NCI-H1436 treated with DMSO at 0.1 percent for 48 hours (cell line): ENCODE measurements around the gene TMOD3.
"Not testable (repeated sequence)": the region's sequence is repeated elsewhere in the genome, so short reads cannot be mapped to it uniquely, and the experiment has no call there.

Experiments
- DNase-seq: peaks from one replicate; lab custom pipeline; 2025; lab: John Stamatoyannopoulos, UW

The TMOD3 gene

DNA sequence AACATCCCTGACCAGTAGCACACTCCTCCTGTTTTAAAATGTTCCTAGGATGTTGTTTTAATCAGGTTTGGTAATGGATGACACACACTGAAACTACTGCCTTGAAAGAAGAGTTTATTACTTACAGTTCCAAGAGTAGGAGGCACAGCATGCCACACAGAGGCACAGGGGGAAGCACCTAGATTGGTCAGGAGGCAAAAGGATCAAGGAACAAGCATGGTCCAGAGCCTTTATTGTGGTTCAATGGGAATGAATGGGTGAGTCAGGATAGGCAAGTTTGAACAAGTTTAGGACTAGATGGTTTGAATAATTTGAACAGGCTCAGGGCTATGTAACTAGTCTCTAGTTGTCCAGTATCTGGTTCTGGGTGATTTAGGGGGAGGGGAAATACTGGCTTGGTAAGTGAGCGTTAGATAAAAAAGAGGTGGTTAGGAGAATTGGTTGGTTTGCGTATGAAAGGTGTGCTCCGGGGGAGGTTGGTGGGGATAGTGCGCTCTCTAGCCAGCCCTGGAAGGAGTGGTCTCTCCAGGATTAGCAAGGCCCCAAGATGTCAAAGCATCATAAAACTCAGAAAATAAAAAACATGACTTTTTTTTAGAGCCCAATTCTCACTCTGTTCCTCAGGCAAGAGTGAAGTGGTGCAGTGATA, 35.1 kb downstream of the TMOD3 start:
- DNase-seq = no peak

DNA sequence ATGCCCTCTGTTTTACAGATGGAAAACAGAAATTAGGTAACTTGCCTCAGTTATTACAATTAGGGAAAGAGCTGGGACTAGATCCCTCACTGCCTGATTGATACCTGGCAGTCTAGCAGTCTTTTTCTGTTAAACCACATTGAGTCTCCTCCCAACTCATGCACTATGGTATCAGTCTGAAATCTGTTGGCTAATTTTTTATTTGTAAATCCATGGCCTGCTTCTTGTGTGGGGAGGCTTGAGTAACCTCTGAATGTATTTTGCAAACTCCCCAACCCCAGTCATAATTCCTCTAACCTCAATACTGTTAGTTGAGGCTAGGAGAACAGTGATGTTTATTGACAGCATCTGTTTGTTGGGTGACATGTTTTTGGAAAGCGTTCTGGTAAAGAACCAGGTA, 35.9 kb downstream of the TMOD3 start:
- no peak for DNase-seq

DNA sequence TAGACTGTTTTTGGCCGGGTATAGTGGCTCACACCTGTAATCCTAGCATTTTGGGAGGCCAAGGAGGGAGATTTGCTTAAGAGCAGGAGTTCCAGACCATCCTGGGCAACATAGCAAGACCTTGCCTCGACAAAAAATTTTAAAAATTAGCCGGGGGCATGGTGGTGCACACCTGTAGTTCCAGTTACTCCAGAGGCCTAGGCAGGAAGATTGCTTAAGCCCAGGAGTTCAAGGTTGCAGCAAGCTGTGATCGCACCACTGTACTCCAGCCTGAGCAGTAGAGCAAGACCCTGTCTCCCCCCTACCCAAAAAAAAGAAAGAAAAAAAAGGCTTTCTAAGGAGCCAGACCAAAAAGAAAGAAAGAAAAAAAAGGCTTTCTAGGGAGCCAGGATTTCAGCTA, 36.7 kb downstream of the TMOD3 start:
- no peak for DNase-seq

DNA sequence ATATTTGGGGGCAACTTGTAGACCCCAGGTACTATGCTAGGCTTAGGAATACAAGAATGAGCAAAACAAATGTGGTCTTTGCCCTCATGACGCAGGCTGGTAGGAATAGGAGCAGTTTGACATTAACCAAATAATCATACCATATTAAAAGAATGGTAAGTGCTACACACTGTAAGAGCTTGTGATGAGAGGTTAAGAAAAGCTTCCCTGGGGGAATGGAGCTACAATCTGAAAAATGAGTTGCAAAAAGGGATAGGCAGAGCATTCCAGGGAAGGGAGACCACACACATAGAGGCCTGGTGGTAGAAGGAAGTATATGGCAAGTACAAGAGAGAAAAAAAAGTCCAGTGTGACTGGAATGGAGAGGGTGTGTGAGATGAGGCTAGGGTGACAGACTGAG, 37.3 kb downstream of the TMOD3 start:
- DNase-seq = no peak

DNA sequence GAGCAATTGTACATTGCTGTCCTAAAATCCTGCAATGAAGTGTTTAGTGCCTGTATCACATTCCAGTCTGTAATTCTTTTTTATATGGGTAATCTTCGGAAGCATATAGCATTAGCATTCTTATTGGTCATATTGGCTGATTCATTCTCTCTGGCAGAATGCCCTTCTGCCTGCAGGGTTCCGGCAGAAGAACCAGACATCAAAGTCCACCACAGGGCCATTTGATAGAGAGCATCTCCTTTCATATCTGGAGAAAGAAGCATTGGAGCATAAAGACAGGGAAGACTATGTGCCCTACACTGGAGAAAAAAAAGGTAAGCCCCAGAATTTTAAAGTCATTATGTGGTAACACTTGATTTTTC, 39.6 kb downstream of the TMOD3 start:
- no peak for DNase-seq

DNA sequence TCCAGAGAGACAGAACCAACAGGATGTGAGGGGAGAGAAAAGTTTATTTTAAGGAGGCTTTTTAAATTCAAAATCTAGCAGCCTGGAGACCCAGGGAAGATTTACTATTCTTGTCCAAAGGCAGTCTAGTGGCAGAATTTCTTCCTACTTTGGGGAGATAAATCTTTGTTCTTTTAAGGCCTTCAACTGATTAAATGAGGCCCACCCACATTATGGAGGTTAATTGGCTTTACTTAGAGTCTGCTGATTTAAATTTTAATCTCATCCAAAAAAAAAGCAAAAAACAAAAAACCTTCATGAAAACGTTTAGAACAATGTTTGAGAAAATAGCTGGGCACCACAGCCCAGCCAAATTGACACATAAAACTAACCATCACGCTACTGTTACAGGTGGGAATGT, 41.3 kb downstream of the TMOD3 start:
- DNase-seq = no peak

DNA sequence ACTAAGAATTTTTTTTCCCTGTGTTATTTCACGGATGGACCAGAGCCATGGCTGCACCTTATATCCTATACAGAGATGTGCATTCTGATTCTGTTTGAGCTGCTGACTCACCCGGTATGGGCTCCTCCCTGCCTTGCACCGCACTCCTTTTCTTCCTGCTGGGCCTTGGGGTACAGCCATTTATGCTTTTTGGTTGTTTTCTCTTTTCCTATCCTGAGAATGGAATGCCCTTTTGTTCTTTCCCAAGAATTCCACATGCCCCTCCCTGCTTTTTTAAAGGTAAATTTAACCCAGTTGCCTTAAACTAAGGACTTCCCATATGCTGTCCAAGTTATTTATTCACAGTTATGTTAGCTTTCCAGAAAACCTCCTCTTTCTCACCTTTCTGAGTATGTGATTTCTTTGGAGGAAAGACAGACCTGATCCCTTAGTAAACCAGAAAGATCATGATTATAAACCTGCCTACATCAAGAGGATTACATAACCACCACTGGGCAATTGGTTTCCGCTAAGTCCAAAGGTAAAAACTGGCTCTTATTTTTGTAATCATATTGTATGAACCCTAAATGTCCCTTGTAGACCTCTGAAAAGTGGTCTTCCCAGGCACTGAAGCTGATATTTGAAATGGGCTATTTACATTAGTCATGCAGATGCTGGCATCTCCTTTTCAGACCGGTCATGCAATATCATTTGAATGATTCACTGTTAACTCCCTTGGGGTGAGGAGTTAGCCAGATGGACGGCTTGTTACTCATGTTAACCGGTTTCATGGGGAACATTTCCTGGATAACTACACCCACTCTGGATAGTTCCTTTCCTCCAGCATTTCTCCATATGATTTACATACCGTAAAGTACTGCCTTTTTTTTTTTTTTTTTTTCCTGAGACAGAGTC, 45.5 kb downstream of the TMOD3 start:
- no peak for DNase-seq

DNA sequence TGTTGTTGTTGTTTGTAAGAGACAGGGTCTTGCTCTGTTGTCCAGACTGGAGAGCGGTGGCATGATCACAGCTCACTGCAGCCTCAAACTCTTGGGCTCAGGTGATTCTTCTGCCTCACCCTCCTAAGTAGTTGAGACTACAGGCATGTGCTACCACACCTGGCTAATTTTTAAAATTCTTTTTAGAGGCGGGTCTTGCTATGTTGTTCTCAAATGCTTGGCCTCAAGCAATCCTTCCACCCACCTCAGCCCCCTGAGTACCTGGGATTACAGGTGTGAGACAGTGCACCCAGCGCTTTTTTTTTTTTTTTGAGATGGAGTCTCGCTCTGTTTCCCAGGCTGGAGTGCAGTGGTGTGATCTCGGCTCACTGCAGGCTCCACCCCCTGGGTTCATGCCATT, 46.7 kb downstream of the TMOD3 start:
- DNase-seq = no peak

DNA sequence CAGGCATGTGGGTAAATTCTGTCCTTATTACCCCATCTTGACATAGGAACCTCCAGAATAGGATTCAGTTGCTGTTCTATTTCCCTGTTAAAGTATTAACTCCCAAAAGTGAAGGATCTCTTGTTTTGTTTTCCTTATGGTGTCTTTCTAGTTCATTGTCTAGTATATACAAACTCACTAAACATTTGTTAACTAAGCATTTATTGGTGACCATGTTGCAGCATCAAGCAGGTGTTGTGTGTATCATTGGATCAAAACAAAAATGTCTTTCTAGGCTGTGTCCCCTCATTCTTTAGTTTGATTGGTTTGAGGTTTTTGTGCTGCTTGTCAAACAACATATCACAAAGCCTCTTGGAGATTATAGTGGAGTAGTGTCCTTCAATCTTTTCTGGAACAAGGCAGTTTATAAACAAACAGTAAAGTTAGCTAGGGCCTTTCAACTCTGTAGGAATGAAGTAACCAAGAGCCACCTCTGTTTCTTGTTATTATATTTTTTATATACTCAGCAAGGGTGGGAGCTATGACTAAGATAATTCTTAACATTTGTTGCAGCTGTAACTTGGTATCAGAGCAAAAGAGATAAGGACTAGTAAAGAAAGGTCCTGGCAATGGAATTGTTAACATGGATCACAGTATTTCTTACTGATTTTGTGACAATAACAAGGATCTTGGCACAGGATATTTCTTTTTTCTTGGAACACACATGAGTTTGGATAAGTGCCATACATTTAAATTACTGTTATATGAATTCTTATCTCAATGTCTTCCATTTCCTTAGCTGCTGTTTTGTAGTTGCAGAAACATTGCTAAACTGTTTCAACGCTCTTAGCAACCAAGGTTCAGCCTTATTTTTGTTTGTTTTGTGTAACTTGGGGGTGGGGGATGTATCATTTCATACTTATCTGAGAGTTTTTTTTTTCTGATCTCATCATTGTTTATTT, 49.3 kb downstream of the TMOD3 start:
- DNase-seq = no peak

DNA sequence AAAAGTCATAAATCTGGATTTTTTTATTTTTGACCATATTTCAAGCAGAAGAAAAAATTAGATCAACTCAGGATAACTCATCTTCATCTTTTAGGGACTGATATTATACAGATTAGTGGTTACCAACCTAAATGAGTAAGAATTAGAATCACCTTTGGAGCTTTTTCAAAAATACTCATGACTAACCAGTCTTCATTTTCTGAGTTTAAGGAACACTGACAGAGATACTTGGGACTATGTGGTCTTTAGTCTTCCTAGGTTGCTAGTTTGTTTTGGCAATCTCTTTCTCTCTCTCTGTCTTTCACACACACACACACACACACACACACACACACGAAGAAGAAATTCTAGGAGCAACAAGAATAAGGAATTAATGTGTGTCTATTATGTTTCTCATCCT, 50.1 kb downstream of the TMOD3 start:
- DNase-seq = no peak

DNA sequence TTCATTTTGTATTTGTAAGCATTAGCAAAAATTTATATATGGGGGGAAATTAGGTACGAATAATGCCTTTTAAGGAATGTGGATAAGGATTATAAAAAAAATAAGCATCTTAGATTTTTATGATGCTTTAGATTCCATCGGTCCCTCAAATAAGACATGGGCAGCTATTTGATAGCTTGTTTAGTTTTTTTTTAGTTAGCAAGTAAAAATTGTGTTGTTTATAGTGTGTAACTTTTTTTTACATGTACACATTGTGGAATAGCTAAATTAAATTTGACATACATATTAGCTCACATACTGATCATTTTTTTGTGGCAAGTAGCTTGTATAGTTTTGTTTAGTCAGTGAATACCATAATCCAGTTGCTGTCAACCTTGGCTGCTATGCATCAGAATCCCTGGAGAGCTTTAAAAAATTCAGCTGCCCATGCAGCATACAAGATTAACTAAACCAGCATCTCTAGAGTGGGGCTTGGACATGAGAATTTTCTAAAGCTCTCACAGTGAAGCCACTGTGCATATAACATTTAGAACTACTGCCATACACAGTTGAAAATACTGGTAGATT, 53.9 kb downstream of the TMOD3 start:
- DNase-seq = no peak

DNA sequence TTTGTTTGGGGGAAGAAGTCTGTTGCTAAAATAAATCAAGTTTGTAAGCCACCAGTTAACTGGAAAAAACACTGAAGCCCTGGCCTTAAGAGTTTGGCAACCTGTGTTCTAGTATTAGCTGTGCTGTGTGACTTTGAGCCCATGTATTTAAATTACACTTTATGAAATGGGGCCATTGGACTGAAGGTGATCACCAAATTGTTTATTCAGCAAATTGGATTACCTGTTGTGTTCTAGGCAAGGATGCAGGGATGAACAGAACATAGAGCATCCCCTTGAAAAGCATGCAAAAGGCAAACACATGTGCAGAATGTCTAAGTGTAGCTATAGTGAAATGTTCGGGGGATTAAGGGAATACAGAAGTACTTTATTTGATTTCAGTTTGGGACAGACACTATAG, 54.6 kb downstream of the TMOD3 start:
- DNase-seq = no peak

DNA sequence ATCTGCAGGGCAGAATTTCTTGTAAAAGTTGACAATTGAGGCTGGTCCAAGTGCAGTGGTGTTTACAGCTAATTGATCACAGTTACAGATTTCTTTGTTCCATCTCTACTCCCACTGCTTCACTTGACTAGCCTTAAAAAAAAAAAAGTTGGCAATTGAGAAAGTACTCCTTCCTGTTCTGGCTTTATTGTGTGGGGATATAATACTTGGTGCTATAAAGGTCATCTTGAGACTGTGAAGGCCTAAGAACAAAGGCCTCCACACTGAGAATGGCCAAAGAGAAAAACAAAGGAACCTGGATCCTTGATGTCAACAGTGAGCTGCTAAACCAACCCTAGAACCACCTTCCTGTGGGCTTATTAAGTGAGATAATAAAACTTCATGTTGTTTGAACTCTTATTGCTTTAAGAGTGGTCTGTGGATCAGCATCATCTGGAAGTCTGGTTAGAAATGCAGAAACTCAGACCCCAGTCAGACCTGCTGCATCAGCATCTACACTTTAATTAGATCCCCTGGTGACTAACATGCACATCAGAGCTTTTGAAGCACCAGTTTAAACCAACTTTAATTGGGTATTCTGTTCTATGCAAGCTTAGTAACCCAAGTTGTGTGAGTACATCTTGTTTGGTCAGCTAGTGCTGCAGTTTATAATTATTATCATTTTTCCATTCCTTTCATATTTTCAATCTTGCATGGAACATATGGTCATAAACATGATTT, 55.2 kb downstream of the TMOD3 start:
- DNase-seq = no peak

DNA sequence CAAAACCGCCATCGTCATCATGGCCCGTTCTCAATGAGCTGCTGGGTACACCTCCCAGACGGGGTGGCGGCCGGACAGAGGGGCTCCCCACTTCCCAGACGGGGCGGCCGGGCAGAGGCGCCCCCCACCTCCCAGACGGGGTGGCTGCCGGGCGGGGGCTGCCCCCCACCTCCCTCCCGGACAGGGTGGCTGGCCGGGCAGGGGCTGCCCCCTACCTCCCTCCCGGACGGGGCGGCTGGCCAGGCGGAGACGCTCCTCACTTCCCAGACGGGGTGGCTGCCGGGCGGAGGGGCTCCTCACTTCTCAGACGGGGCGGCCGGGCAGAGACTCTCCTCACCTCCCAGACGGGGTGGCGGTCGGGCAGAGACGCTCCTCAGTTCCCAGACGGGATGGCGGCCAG, 56.3 kb downstream of the TMOD3 start:
- not testable (repeated sequence) for DNase-seq

DNA sequence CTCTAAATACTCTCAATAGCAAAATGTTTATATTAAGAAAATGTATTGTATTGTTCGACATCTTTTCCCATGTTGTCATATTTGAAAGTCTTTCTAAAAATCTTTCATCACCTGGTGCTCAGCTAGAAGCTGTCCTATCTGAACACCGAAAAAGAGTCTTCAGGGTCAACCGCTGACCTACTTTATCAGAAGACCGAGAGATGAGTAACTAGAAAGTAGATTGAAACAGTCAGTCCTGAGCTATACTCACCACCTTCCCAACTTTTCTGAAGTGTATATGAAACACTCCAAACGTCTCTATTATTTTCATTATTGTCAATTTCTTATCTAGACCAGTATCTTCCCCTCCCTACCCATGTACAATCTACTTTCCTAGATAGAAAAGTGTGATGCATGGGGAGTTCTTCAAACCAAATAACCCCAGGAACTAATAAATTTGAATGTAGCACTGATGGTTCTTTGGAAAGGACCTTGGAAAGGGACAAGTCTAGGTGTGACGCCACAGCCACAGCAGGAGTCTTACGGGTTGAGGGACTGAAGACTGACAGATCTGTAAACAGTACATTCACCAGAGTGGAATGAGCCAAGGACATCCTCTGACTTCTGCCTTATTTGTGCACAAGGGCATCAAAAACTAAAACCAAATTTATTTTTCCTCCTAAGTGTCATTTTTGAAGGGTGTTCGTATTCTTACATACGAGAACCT, 58.6 kb downstream of the TMOD3 start:
- no peak for DNase-seq

DNA sequence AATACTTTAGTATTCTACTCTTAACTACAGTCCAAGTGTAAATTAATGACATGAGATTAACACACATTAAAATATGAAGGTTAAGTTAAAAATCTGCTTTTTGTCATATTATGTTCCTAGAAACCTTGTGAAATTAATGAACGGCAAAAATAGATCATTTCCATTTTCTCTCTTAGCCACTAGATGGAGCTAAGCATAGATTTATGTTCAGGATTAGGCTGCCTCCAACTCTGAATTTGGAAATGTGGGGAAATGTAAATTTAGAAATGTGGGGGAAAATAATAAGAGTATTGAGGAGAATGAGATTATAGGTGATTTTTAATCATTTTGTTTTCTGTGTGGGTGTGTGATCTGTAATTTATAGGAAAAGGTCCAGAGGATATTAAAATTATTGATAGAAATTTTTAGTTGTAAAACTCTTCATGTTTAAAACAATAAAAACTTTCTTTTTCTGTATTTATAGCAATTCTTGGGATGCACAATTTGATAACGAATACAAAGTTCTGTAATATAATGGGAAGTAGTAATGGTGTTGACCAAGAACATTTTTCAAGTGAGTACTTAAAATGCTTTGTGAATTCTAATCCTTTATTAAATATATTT, 59.2 kb downstream of the TMOD3 start:
- DNase-seq = no peak

DNA sequence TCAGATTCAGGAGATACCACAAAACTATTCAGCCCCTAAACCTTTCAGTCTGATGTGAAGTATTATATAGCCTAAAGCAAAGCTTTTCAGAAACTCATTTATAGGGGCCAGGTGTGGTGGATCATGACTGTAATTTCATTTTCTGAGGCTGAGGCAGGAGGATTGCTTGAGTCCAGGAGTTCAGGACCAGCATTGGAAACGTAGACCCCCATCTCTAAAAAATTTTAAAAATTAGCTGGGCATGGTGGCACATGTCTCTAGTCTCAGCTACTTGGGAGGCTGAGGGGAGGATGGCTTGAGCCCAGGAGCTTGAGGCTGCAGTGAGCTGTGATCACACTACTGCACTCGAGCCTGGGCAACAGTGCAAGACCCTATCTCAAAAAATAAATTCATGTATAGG, 60.0 kb downstream of the TMOD3 start:
- DNase-seq = no peak

DNA sequence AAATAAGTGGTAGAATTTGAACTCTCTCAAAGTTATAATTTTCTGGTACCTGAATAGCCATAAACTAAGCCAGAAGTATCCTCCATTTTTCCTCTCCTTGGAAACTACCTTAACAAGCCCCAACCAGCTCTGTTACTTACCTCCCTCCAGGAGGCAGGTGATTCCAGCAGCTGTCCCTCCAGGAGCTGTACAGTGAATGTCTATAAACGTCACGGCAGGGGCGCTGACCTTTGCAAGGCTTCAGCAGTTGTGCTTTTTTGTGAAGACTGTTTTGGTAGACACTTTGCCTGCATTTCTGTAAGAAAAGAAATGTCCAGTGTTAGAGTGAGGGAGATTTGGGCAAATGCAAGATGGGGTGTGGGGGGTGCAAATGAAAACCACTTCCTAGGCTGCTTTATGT, 75.0 kb downstream of the TMOD3 start:
- no peak for DNase-seq

DNA sequence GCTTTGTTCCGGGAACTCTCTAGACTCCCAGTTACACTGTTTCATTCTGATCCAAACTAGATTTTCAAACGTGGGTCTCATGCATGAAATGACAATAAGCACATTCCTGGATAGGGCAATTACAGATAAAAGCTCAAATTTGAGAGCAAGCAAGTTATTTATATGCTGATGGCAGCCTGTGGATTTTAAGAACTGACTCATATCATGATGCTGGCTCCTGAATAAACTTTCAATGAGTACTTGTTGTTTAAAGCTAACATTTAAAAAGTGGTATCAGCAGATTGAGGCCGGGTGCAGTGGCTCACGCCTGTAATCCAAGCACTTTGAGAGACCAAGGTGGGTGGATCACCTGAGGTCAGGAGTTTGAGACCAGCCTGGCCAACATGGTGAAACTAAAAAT, 75.5 kb downstream of the TMOD3 start:
- DNase-seq = no peak

DNA sequence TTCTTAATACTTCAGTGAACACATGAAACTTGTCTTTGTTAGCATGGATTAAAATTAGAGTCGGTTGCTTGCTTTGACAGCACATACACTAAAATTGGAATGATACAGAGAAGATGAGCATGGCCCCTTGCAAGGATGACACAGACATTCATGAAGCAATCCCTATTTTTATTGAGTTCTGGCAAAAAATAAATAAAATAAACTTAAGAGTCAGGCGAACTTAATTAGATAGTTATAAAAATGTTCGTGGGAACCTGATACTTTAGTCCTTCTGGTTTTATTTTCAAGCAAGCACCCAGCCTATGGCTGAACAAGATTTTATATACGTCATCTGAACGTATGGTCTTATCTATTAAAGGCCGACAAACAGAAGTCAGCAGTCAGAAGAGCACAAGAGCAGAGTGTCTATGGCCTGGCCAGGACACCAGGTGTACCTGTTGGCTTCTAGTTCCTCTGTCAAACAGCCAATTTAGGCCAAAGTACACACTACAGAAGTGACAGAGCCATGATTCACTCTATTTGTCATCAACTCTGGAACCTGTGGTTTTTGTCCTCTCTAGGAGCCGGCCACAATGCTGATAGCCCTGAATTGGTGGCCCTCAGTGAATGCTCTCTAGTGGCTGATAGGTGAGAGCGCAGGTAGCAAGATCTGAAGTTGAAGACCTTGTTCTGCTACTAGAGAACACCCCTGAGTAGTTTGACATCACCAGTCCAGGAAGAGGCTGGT, 77.8 kb downstream of the TMOD3 start:
- DNase-seq = no peak
